B cell (primary cell): Measurements from ENCODE around the gene TSPAN15. TPM values are rescaled to one million over a fixed set of nuclear protein-coding genes. Genes with fewer than 3 reads are reported as not detected.

Experiments used
- ATAC-seq: fragments of 200-7000 bp; cut with Tn5 transposase; one replicate; pipeline ENCODE4 v1.10.0; 2021; ENCODE audit warnings: low read depth, mild to moderate bottlenecking, moderate number of reproducible peaks, moderate library complexity
- CTCF ChIA-PET: fragments of 350-600 bp; sonication (Branson Sonifier 250); formaldehyde crosslinking; loops from one replicate; lab custom pipeline; 2021; ENCODE audit warnings: antibody characterized with exemption, inconsistent platforms; lab: Charles Lee
- POLR2A ChIA-PET: fragments of 350-600 bp; sonication (Branson Sonifier 250); formaldehyde crosslinking; loops from one replicate; lab custom pipeline; 2021; ENCODE audit warnings: antibody characterized with exemption; lab: Charles Lee
- DNase-seq: peaks from one replicate; pipeline ENCODE4 v3.0.0; 2013
- H2AFZ ChIP-seq: 2 replicates; pipeline ENCODE4 v1.6.1; 2012; ENCODE audit warnings: mild to moderate bottlenecking, low read depth, low read length; ENCODE audit not compliant: insufficient read depth, poor library complexity, severe bottlenecking
- H3K27ac ChIP-seq, 2 donors: 1 replicate in 1 of 2; 2 replicates in 1 of 2; pipeline ENCODE4 v1.5.1; 2012 to 2013; ENCODE audit warnings: low read length in 2 of 2, mild to moderate bottlenecking in 2 of 2, moderate library complexity in 1 of 2
- H3K27me3 ChIP-seq, 4 experiments: fragments of 200-600 bp in 1 of 4; sonication (generic) in 1 of 4; replicated peaks in 1 of 4; 1 replicate in 2 of 4; 2 replicates in 2 of 4; pipeline versions ENCODE4 v1.6.1 to v1.7.0; 2013 to 2016; ENCODE audit warnings: low read length in 3 of 4, mild to moderate bottlenecking in 2 of 4, mixed read lengths in 1 of 4, moderate library complexity in 1 of 4; ENCODE audit not compliant: insufficient read depth in 4 of 4, control insufficient read depth in 3 of 4; ENCODE audit errors: control extremely low read depth in 1 of 4
- H3K36me3 ChIP-seq, 2 experiments: replicated peaks in 1 of 2; 1 replicate in 1 of 2; 2 replicates in 1 of 2; pipeline versions ENCODE4 v1.6.1 to v1.7.1; 2013; ENCODE audit warnings: low read length in 1 of 2; ENCODE audit not compliant: insufficient read depth in 2 of 2, control insufficient read depth in 1 of 2; ENCODE audit errors: control extremely low read depth in 1 of 2, extremely low read depth in 1 of 2
- H3K4me1 ChIP-seq, 2 donors: fragments of 200-600 bp in 1 of 2; sonication (generic) in 1 of 2; 1 replicate in 1 of 2; 2 replicates in 1 of 2; pipeline versions ENCODE4 v1.5.1 to v1.6.1; 2013 to 2017; ENCODE audit warnings: low read length in 2 of 2; ENCODE audit not compliant: control insufficient read depth in 2 of 2, insufficient read depth in 2 of 2
- H3K4me2 ChIP-seq: replicated peaks from 2 replicates; pipeline ENCODE3; 2012; ENCODE audit warnings: mild to moderate bottlenecking, low read depth, low read length; ENCODE audit not compliant: poor library complexity, severe bottlenecking
- H3K4me3 ChIP-seq, 5 experiments: fragments of 200-600 bp in 1 of 5; sonication (generic) in 1 of 5; 1 replicate in 3 of 5; 2 replicates in 2 of 5; pipeline versions ENCODE4 v1.5.1 to v1.7.0; 2011 to 2016; ENCODE audit warnings: low read length in 4 of 5, mild to moderate bottlenecking in 4 of 5, low read depth in 2 of 5, control low read depth in 1 of 5, moderate library complexity in 1 of 5; ENCODE audit not compliant: insufficient read depth in 1 of 5; ENCODE audit errors: control extremely low read depth in 1 of 5, extremely low read depth in 1 of 5
- H3K79me2 ChIP-seq: fragments of 200-600 bp; sonication (generic); one replicate; pipeline ENCODE4 v1.6.0; 2016; ENCODE audit warnings: low read length; ENCODE audit not compliant: control insufficient read depth, insufficient read depth
- H3K9ac ChIP-seq: fragments of 200-600 bp; sonication (generic); 2 replicates; pipeline ENCODE4 v1.6.1; 2017; ENCODE audit warnings: mild to moderate bottlenecking, low read length, moderate library complexity
- H3K9me3 ChIP-seq, 3 donors: one replicate each; pipeline versions ENCODE4 v1.6.1 to v1.7.1; 2013; ENCODE audit warnings: low read length in 2 of 3; ENCODE audit not compliant: control insufficient read depth in 2 of 3, insufficient read depth in 1 of 3; ENCODE audit errors: control extremely low read depth in 1 of 3
- H4K20me1 ChIP-seq: 2 replicates; pipeline ENCODE4 v1.6.0; 2012; ENCODE audit warnings: mild to moderate bottlenecking, low read length; ENCODE audit not compliant: insufficient read depth, control insufficient read depth, poor library complexity, severe bottlenecking
- H3K27ac Mint-ChIP-seq: one replicate; pipeline ENCODE4 v1.8.0; 2021; ENCODE audit warnings: mixed read lengths
- H3K27me3 Mint-ChIP-seq: one replicate; pipeline ENCODE4 v1.8.0; 2021; ENCODE audit warnings: mixed read lengths
- H3K4me1 Mint-ChIP-seq: one replicate; pipeline ENCODE4 v1.8.0; 2021; ENCODE audit warnings: mixed read lengths
- H3K4me3 Mint-ChIP-seq: one replicate; pipeline ENCODE4 v1.8.0; 2021; ENCODE audit warnings: mixed read lengths
- H3K9me3 Mint-ChIP-seq: one replicate; pipeline ENCODE4 v1.8.0; 2022; ENCODE audit warnings: mixed read lengths; ENCODE audit not compliant: insufficient read depth
- CTCF ChIP-seq: fragments of 200-600 bp; IDR thresholded peaks from one replicate; pipeline ENCODE4 v1.8.0; 2022; ENCODE audit warnings: antibody characterized with exemption, mild to moderate bottlenecking
- EZH2 ChIP-seq: IDR thresholded peaks from 2 replicates; pipeline ENCODE4 v1.6.1; 2012; ENCODE audit warnings: borderline replicate concordance, low read depth, mild to moderate bottlenecking, moderate library complexity, low read length; ENCODE audit not compliant: insufficient read depth, poor library complexity, severe bottlenecking
- WGBS: methylation state at CpG from one replicate; pipeline ENCODE4 v1.1.5; 2013; ENCODE audit warnings: missing lambda C conversion rate; ENCODE audit not compliant: insufficient coverage; 5-methylcytosine and 5-hydroxymethylcytosine counted together
- intact Hi-C: fragments of 100-400 bp; cut with micrococcal nuclease; formaldehyde crosslinking; loops from one replicate; pipeline ENCODE4 v1.10.0; 2022
- polyA plus RNA-seq: library from polyadenylated mRNA; depleted of rRNA; stranded (reverse); fragments of >200 nt; gene quantifications from 2 replicates; pipeline ENCODE4 v1.2.3, GENCODE V29; 2012
- total RNA-seq, 2 donors: library from RNA; stranded (reverse); fragments of 120-200 nt in 1 of 2; gene quantifications; 1 replicate in 1 of 2; 2 replicates in 1 of 2; pipeline versions ENCODE4 v1.2.3 to v1.2.4, GENCODE V29; 2013 to 2022

The TSPAN15 gene
- total and polyA plus RNA-seq, 2 donors (not counting 1 experiment from before 2014, with no cell fraction given) = 0.13 to 0.52 TPM

GRCh38 chr10:69408318-69409175, 42.7 kb upstream of the TSPAN15 start:
- Histone ChIP-seq H3K4me3 (peak overlapping the region in 4 of 5 experiments; percentile 24 to 58 (median 40)), H3K9me3 (peaks cover 0 to 9% (median 0%) of the 10 kb centered on the region in 3 donors), H2AFZ (peak overlapping the region; percentile 78), H3K4me1 (peaks cover 21 to 39% of the 10 kb centered on the region in 2 donors), H3K4me2 (peak overlapping the region; percentile 81), H3K9ac (peak overlapping the region; percentile 57), H3K27me3 (peaks cover 0 to 4% (median 1%) of the 10 kb centered on the region in 4 experiments), H4K20me1 (no peaks in the 10 kb centered on the region), H3K36me3 (no peaks in the 10 kb centered on the region), H3K27ac (peak overlapping the region; percentile 67 to 73), H3K79me2 (no peaks in the 10 kb centered on the region)
- peaks cover 3% of the 10 kb centered on the region for H3K27me3 Mint-ChIP-seq
- peaks cover 27% of the 10 kb centered on the region for H3K4me1 Mint-ChIP-seq
- intact Hi-C loops = loop anchor here (1.0 to 5.0 kb wide), 7 partner anchors 90 to 739 kb away; partner anchors contain the start of genes CCAR1, KIFBP and TYSND1
- 6% methylated on average over 42 of the region's 64 CpGs for WGBS
- ATAC-seq = peak; percentile 84
- no peak for TF ChIP-seq EZH2
- peak; percentile 91 for TF ChIP-seq CTCF
- CTCF ChIA-PET = interaction anchor here (0.5 to 2.2 kb wide), 15 partner anchors 8 to 1169 kb away, joined by 3 to 28 read pairs (median 3); partner anchors contain the start of gene DDX21
- no peaks in the 10 kb centered on the region for H3K9me3 Mint-ChIP-seq
- POLR2A ChIA-PET = interaction anchor here (0.8 to 1.6 kb wide), 2 partner anchors 90 to 107 kb away, joined by 7 read pairs; no protein-coding TSS in a partner anchor
- H3K4me3 Mint-ChIP-seq = peak overlapping the region; percentile 81
- peak; percentile 95 for DNase-seq
- H3K27ac Mint-ChIP-seq = peak overlapping the region; percentile 89
